MCF 10A (cell line): ENCODE measurements around the gene ADGRL3. TPM values are rescaled to one million over a fixed set of nuclear protein-coding genes. Genes with fewer than 3 reads are reported as not detected.
A peak's percentile ranks its signal among the peaks of the same experiment; 100 is the strongest.

ENCODE experiments used
- BruUV-seq: library from RNA; stranded (reverse); fragments of 400-500 nt; replicated peaks from 2 replicates; lab custom pipeline; 2021; lab: Mats Ljungman, UMichigan
- CTCF ChIA-PET: fragments of 300-600 bp; sonication (Branson Sonifier 250); formaldehyde crosslinking; extraction: SDS; loops from one replicate; lab custom pipeline; 2021; ENCODE audit warnings: antibody characterized with exemption, inconsistent platforms; lab: Yijun Ruan, JAX
- POLR2A ChIA-PET: fragments of 300-600, 350-650 bp; sonication (Branson Sonifier 250); formaldehyde crosslinking; extraction: SDS; loops from one replicate; lab custom pipeline; 2020; ENCODE audit warnings: antibody characterized with exemption, inconsistent platforms; lab: Yijun Ruan, JAX
- DNase-seq: peaks from one replicate; pipeline ENCODE4 v3.0.0-alpha.2; 2018; ENCODE audit not compliant: unreplicated experiment
- H3K27ac Mint-ChIP-seq: one replicate; pipeline ENCODE4 v1.8.0; 2022; ENCODE audit warnings: mild to moderate bottlenecking, low read depth, mixed read lengths; ENCODE audit not compliant: unreplicated experiment
- H3K27me3 Mint-ChIP-seq: one replicate; pipeline ENCODE4 v1.8.0; 2022; ENCODE audit warnings: mixed read lengths; ENCODE audit not compliant: insufficient read depth, unreplicated experiment
- H3K36me3 Mint-ChIP-seq: one replicate; pipeline ENCODE4 v1.8.0; 2022; ENCODE audit warnings: mild to moderate bottlenecking, moderate library complexity, mixed read lengths; ENCODE audit not compliant: insufficient read depth, unreplicated experiment
- H3K4me1 Mint-ChIP-seq: one replicate; pipeline ENCODE4 v1.8.0; 2022; ENCODE audit warnings: mixed read lengths; ENCODE audit not compliant: insufficient read depth, unreplicated experiment
- H3K4me3 Mint-ChIP-seq: one replicate; pipeline ENCODE4 v1.8.0; 2022; ENCODE audit warnings: mild to moderate bottlenecking, moderate library complexity, mixed read lengths; ENCODE audit not compliant: unreplicated experiment
- H3K9me3 Mint-ChIP-seq: one replicate; pipeline ENCODE4 v1.8.0; 2022; ENCODE audit warnings: mixed read lengths; ENCODE audit not compliant: unreplicated experiment
- CTCF ChIP-seq: fragments of 200-600 bp; IDR thresholded peaks from one replicate; pipeline ENCODE4 v1.8.0; 2022; ENCODE audit warnings: antibody characterized with exemption, mild to moderate bottlenecking; ENCODE audit not compliant: unreplicated experiment
- intact Hi-C: fragments of 100-400 bp; cut with micrococcal nuclease; formaldehyde crosslinking; loops from 2 replicates; pipeline ENCODE4 v1.14.1; 2022
- total RNA-seq: library from RNA; stranded (reverse); gene quantifications from 2 replicates; pipeline ENCODE4 v1.2.3, GENCODE V29; 2022

ADGRL3 gene
- total RNA-seq, 1 experiment from 2014 or later: 3.6 TPM

DNA sequence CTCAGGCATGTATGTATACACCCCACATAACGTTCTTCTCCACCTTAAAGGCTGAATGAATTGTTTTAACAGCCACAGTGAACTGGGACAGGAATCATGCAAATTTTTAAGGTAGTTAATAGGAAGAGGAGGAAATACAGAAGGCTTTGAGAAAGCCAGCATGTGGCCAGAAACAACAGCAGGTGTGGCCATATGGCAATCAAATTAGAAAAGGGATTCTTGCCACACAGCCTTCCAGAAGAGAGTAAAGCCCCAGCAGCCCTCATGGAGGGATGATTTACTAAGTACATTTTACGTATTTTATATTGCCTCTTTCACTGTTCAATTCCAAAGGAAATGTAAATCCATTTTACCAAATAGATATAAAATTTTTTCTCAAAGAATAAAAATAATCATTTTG lies 792.2 kb downstream of the ADGRL3 start:
- Mint-ChIP-seq H3K9me3 (no peaks in the 10 kb centered on the region), H3K4me3 (no peak overlapping the region), H3K4me1 (peaks cover 6% of the 10 kb centered on the region), H3K27ac (no peak overlapping the region), H3K36me3 (peaks cover 5% of the 10 kb centered on the region), H3K27me3 (no peaks in the 10 kb centered on the region)
- no peak for DNase-seq
- no TSS peak for BruUV-seq
- ChIA-PET POLR2A (no interaction called here), CTCF (interaction anchor here (0.6 kb wide), 1 partner anchor 17 kb away, joined by 3 read pairs; no protein-coding TSS in a partner anchor)
- TF ChIP-seq CTCF: no peak
- intact Hi-C loops: no loop called here

- Mint-ChIP-seq H3K4me1 (peaks cover 6% of the 10 kb centered on the region), H3K36me3 (peaks cover 9% of the 10 kb centered on the region), H3K27me3 (no peaks in the 10 kb centered on the region), H3K27ac (peak overlapping the region; percentile 10), H3K9me3 (no peaks in the 10 kb centered on the region), H3K4me3 (no peak overlapping the region)
- DNase-seq: peak; percentile 56
- BruUV-seq: no TSS peak
- TF ChIP-seq CTCF: no peak
- intact Hi-C loops: no loop called here
- ChIA-PET CTCF (interaction anchor here (0.5 to 1.4 kb wide), 3 partner anchors 10 to 183 kb away, joined by 3 to 4 read pairs (median 3); no protein-coding TSS in a partner anchor), POLR2A (interaction anchor here (0.5 to 1.3 kb wide), 3 partner anchors 9 to 164 kb away, joined by 3 to 5 read pairs (median 5); no protein-coding TSS in a partner anchor)
These were observed 793.9 kb downstream of the ADGRL3 start for GRCh38 chr4:61994036-61994435.

GRCh38 chr4:61995717-61996340 lies 795.7 kb downstream of the ADGRL3 start:
- ChIA-PET CTCF (interaction anchor here (0.6 to 1.0 kb wide), 2 partner anchors 18 to 648 kb away, joined by 3 read pairs; no protein-coding TSS in a partner anchor), POLR2A (no interaction called here)
- no TSS peak for BruUV-seq
- Mint-ChIP-seq H3K27ac (no peak overlapping the region), H3K4me1 (peaks cover 6% of the 10 kb centered on the region), H3K36me3 (peaks cover 9% of the 10 kb centered on the region), H3K4me3 (no peak overlapping the region), H3K9me3 (no peaks in the 10 kb centered on the region), H3K27me3 (no peaks in the 10 kb centered on the region)
- TF ChIP-seq CTCF: no peak
- no peak for DNase-seq
- intact Hi-C loops: no loop called here

GRCh38 chr4:61996943-61997342 lies 796.8 kb downstream of the ADGRL3 start:
- CTCF ChIA-PET: no interaction called here

More at GRCh38 chr4:61996943-61997342, 796.8 kb downstream of the ADGRL3 start:
- peaks cover 9% of the 10 kb centered on the region for H3K36me3 Mint-ChIP-seq
- H3K9me3 Mint-ChIP-seq: no peaks in the 10 kb centered on the region
- peaks cover 6% of the 10 kb centered on the region for H3K4me1 Mint-ChIP-seq
- no peak overlapping the region for H3K27ac Mint-ChIP-seq
- H3K4me3 Mint-ChIP-seq: no peak overlapping the region
- no peaks in the 10 kb centered on the region for H3K27me3 Mint-ChIP-seq
- TF ChIP-seq CTCF: no peak
- DNase-seq: no peak
- BruUV-seq: no TSS peak
- POLR2A ChIA-PET: no interaction called here
- intact Hi-C loops: no loop called here
